PFSK-1 (cell line): Measurements from ENCODE around the gene CD247.

Experiments
- FOXP2 ChIP-seq: optimal IDR thresholded peaks from 2 replicates; pipeline ENCODE3; 2011; ENCODE audit warnings: borderline replicate concordance, control low read depth, inconsistent platforms; ENCODE audit not compliant: insufficient read depth; ENCODE audit errors: extremely low read length, extremely low read depth
- POLR2AphosphoS5 ChIP-seq: IDR thresholded peaks from 2 replicates; pipeline ENCODE4 v1.6.1; 2012; ENCODE audit warnings: low read depth, mild to moderate bottlenecking, control low read depth, low read length, moderate library complexity
- REST ChIP-seq, 2 experiments: IDR thresholded peaks; 2 replicates each; pipeline versions ENCODE4 v1.6.1 to v1.8.0; 2011 to 2012; ENCODE audit warnings: low read depth in 2 of 2, low read length in 2 of 2, control low read depth in 1 of 2, inconsistent platforms in 1 of 2, mild to moderate bottlenecking in 1 of 2, moderate library complexity in 1 of 2; ENCODE audit not compliant: insufficient read depth in 1 of 2
- SIN3A ChIP-seq: IDR thresholded peaks from 2 replicates; pipeline ENCODE4 v1.6.1; 2012; ENCODE audit warnings: mild to moderate bottlenecking, low read length, moderate library complexity, borderline replicate concordance; ENCODE audit not compliant: insufficient read depth
- TAF1 ChIP-seq: IDR thresholded peaks from 2 replicates; pipeline ENCODE4 v1.6.1; 2012; ENCODE audit warnings: low read length, control low read depth, borderline replicate concordance; ENCODE audit not compliant: insufficient read depth

Gene CD247

GRCh38 chr1:167491586-167492461 lies 26.5 kb downstream of the CD247 start:
- TF ChIP-seq TAF1 = no peak

- TF ChIP-seq POLR2AphosphoS5 (no peak), TAF1 (no peak), REST (IDR thresholded peaks at IDR 0.05; ENCODE audit: insufficient read depth in 1 of 2, low read depth in 2 of 2, low read length in 2 of 2) (no peak), SIN3A (no peak), FOXP2 (no peak)
Measured at GRCh38 chr1:167490765-167491164, 27.6 kb downstream of the CD247 start.

GRCh38 chr1:167489571-167490340 lies 28.6 kb downstream of the CD247 start:
- no peak for TF ChIP-seq POLR2AphosphoS5
- no peak for TF ChIP-seq SIN3A
- no peak for TF ChIP-seq TAF1
- TF ChIP-seq FOXP2 = no peak
- TF ChIP-seq REST (IDR thresholded peaks at IDR 0.05; ENCODE audit: insufficient read depth in 1 of 2, low read depth in 2 of 2, low read length in 2 of 2) = no peak

GRCh38 chr1:167488786-167489185 lies 29.5 kb downstream of the CD247 start:
- no peak for TF ChIP-seq TAF1
- no peak for TF ChIP-seq FOXP2
- TF ChIP-seq POLR2AphosphoS5 = no peak
- no peak for TF ChIP-seq REST (IDR thresholded peaks at IDR 0.05; ENCODE audit: insufficient read depth in 1 of 2, low read depth in 2 of 2, low read length in 2 of 2)
- no peak for TF ChIP-seq SIN3A

GRCh38 chr1:167487614-167488013 lies 30.7 kb downstream of the CD247 start:
- no peak for TF ChIP-seq TAF1
- no peak for TF ChIP-seq POLR2AphosphoS5
- TF ChIP-seq SIN3A = no peak
- TF ChIP-seq FOXP2 = no peak
- no peak for TF ChIP-seq REST (IDR thresholded peaks at IDR 0.05; ENCODE audit: insufficient read depth in 1 of 2, low read depth in 2 of 2, low read length in 2 of 2)
